K562 (cell line): ENCODE data around the gene ZNF586. TPM values are rescaled to one million over a fixed set of nuclear protein-coding genes. Genes with fewer than 3 reads are reported as not detected.

Experiments used
- BHLHE40 ChIP-seq: IDR thresholded peaks from 2 replicates; pipeline ENCODE4 v1.6.1; 2011; ENCODE audit warnings: low read length, improper control_type of control experiment
- ESRRB ChIP-seq: fragments of 250-450 bp; sonication (Bioruptor Pico); IDR thresholded peaks from 2 replicates; pipeline ENCODE4 v1.5.0; 2020; ENCODE audit warnings: mild to moderate bottlenecking, moderate library complexity, borderline replicate concordance
- GABPB1 ChIP-seq: sonication (generic); formaldehyde crosslinking; IDR thresholded peaks from 2 replicates; pipeline ENCODE4 v1.8.0; 2022; ENCODE audit warnings: mild to moderate bottlenecking, missing genetic modification reagents
- MBD2 ChIP-seq: sonication (generic); IDR thresholded peaks from 2 replicates; pipeline ENCODE4 v1.6.1; 2016; ENCODE audit warnings: low read depth, borderline replicate concordance
- NFYB ChIP-seq: IDR thresholded peaks from 2 replicates; pipeline ENCODE4 v1.6.1; 2011; ENCODE audit warnings: mild to moderate bottlenecking, moderate library complexity; ENCODE audit not compliant: insufficient read length; ENCODE audit errors: extremely low read depth
- NR3C1 ChIP-seq: sonication (generic); formaldehyde crosslinking; IDR thresholded peaks from 2 replicates; pipeline ENCODE4 v1.8.1; 2022; ENCODE audit warnings: missing genetic modification reagents
- ZNF384 ChIP-seq: IDR thresholded peaks from 2 replicates; pipeline ENCODE4 v1.6.1; 2012; ENCODE audit warnings: low read depth, low read length, improper control_type of control experiment
- polyA plus RNA-seq, 8 experiments: library from polyadenylated mRNA; depleted of rRNA in 4 of 8; stranded (reverse) in 5 of 8; unstranded in 3 of 8; fragments of >200 nt; fragmentation: Nextera tagmentation in 2 of 8; fragmentation: Illumina TruSeq in 1 of 8; extraction: Ambion mirVana in 2 of 8; extraction: Trizol in 1 of 8; gene quantifications; 2 replicates each; pipeline versions ENCODE4 v1.2.1 to v1.2.3, GENCODE V29; 2011 to 2014; ENCODE audit warnings: inconsistent platforms in 1 of 8, missing spikeins in 1 of 8
- total RNA-seq, 7 experiments: library from RNA; depleted of rRNA in 6 of 7; stranded (reverse); fragments of >200 nt in 6 of 7; fragmentation: Illumina TruSeq in 2 of 7; extraction: Trizol in 2 of 7; gene quantifications; 2 replicates each; pipeline versions ENCODE4 v1.2.1 to v1.2.3, GENCODE V29; 2011 to 2021; ENCODE audit warnings: low replicate concordance in 1 of 7
- TF ChIP-seq, protein P1 (sequence below): fragments of 450-650 bp; IDR thresholded peaks from 2 replicates; pipeline ENCODE4 v1.6.1; 2018; ENCODE audit warnings: mild to moderate bottlenecking, low read depth; ENCODE audit not compliant: partially characterized antibody
- TF ChIP-seq, protein P2 (sequence below): fragments of 450-650 bp; IDR thresholded peaks from one replicate; pipeline ENCODE4 v1.6.1; 2018; ENCODE audit warnings: mild to moderate bottlenecking, moderate library complexity; ENCODE audit not compliant: partially characterized antibody
- TF ChIP-seq, protein P3 (sequence below): sonication (generic); formaldehyde crosslinking; IDR thresholded peaks from 2 replicates; pipeline ENCODE4 v1.8.1; 2023; ENCODE audit warnings: mild to moderate bottlenecking, missing genetic modification reagents

Gene ZNF586
- total and polyA plus RNA-seq, 9 of the 15 experiments (the other 6 are each of a cell fraction or from before 2014, with no cell fraction given) = 2.5 to 12.6 (median 8.4) TPM

DNA sequence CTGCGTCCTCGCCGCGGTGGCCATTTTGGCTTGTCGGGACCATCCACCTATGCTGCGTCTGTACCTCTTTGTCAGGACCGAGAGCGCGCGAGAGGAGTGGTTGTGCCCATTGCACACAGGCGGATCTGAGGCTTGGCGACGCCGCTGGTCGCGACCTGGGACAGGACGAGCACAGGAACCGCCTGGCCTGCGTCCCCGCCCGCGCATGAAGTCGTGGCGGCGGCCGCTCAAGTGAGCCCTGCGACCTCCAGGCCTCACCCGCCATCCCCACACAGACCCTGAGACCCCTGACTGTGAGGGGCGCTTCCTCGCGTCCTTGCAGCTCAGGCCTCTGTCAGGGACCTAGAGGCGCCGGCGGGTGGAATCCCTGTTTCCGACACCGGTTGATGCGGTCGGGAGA is 16.8 kb downstream of the ZNF586 start (continued):
- TF ChIP-seq NR3C1 (CRISPR knock-in tag) (no peak), MBD2 (no peak), ESRRB (CRISPR knock-in tag) (no peak), NFYB (no peak), ZNF384 (no peak), BHLHE40 (no peak), GABPB1 (CRISPR knock-in tag) (no peak)
- TF ChIP-seq, protein P1, sequence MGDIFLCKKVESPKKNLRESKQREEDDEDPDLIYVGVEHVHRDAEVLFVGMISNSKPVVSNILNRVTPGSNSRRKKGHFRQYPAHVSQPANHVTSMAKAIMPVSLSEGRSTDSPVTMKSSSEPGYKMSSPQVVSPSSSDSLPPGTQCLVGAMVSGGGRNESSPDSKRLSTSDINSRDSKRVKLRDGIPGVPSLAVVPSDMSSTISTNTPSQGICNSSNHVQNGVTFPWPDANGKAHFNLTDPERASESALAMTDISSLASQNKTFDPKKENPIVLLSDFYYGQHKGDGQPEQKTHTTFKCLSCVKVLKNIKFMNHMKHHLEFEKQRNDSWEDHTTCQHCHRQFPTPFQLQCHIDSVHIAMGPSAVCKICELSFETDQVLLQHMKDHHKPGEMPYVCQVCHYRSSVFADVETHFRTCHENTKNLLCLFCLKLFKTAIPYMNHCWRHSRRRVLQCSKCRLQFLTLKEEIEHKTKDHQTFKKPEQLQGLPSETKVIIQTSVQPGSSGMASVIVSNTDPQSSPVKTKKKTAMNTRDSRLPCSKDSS = no peak
- TF ChIP-seq, protein P2, sequence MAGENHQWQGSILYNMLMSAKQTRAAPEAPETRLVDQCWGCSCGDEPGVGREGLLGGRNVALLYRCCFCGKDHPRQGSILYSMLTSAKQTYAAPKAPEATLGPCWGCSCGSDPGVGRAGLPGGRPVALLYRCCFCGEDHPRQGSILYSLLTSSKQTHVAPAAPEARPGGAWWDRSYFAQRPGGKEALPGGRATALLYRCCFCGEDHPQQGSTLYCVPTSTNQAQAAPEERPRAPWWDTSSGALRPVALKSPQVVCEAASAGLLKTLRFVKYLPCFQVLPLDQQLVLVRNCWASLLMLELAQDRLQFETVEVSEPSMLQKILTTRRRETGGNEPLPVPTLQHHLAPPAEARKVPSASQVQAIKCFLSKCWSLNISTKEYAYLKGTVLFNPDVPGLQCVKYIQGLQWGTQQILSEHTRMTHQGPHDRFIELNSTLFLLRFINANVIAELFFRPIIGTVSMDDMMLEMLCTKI = no peak
- TF ChIP-seq, protein P3, sequence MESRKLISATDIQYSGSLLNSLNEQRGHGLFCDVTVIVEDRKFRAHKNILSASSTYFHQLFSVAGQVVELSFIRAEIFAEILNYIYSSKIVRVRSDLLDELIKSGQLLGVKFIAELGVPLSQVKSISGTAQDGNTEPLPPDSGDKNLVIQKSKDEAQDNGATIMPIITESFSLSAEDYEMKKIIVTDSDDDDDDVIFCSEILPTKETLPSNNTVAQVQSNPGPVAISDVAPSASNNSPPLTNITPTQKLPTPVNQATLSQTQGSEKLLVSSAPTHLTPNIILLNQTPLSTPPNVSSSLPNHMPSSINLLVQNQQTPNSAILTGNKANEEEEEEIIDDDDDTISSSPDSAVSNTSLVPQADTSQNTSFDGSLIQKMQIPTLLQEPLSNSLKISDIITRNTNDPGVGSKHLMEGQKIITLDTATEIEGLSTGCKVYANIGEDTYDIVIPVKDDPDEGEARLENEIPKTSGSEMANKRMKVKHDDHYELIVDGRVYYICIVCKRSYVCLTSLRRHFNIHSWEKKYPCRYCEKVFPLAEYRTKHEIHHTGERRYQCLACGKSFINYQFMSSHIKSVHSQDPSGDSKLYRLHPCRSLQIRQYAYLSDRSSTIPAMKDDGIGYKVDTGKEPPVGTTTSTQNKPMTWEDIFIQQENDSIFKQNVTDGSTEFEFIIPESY (CRISPR knock-in tag) = 0 out of 2 replicates have a peak, but pooled peaks have one; percentile 65
